HG03175 (cell line): ENCODE measurements around the gene SPATA21.

Experiments used
- ATAC-seq: cut with Tn5 transposase; IDR thresholded peaks from one replicate; pipeline ENCODE4 v1.9.1; 2021; ENCODE audit warnings: mild to moderate bottlenecking, moderate library complexity; ENCODE audit not compliant: unreplicated experiment

SPATA21 gene

GRCh38 chr1:16422041-16422440 lies 15.2 kb downstream of the SPATA21 start:
- no peak for ATAC-seq

DNA sequence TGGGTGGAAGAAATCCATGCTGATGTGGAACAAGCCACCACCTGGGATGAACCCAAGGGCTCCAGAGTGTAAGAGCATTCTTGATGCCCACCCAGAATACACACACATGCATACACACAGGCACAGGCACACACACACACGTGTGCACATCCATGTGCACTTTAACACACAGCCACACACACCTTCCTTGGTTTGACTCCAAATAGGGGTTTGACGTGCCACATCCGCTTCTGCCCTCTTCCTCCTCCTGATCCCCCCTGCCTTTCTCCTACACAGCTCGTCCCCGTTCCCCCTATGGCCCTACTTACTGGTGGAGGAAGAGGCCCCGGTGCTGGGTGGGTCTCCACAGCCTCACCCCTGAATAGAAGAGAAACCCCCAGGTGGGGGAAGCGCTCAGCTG lies 16.0 kb downstream of the SPATA21 start:
- ATAC-seq = no peak

- ATAC-seq = peak; percentile 93
These were observed 16.7 kb downstream of the SPATA21 start for GRCh38 chr1:16420424-16421118.

DNA sequence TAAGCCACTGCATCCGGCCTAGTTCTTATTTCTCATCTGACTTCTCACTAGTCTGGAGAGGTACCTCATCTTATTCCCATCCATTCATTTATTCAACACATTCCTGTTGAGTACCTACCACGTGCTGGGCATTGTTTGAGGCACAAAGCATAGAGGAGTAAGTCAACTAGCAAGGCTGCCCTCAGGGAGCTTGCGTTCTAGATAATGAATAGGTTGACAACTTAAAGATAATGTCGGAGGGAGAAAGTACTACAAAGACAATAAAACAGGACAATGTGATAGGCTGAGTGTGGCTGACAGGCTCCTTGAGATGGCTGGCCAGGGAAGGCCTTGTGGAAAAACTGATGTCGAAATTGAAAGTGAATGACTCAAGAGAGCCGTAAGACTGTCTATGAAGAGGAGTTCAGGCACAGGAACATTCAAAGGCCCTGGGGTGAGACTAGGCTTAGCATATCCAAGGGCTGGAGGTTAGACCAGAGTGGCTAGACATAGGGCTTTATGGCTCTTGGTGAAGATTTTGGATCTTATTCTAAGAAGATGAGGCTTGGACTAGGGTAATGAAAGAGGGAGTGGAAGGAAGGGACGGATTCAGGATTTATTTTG lies 18.3 kb downstream of the SPATA21 start:
- no peak for ATAC-seq

DNA sequence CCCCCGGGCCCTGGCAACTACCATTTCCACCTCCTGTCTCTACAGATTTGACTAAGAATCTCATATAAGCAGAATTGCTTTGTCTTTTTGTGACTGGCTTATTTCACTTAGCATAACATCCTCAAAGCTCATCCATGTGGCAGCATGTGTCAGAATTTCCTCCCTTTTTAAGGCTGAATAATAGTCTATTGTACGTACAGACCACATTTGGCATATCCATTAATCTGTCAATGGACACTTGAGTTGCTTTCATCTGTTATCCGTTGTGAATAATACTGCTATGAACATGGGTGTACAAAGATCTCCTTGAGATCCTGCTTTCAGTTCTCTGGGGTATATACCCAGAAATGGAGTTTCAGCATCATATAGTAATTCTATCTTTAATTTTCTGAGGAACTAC lies 24.0 kb downstream of the SPATA21 start:
- ATAC-seq = no peak

DNA sequence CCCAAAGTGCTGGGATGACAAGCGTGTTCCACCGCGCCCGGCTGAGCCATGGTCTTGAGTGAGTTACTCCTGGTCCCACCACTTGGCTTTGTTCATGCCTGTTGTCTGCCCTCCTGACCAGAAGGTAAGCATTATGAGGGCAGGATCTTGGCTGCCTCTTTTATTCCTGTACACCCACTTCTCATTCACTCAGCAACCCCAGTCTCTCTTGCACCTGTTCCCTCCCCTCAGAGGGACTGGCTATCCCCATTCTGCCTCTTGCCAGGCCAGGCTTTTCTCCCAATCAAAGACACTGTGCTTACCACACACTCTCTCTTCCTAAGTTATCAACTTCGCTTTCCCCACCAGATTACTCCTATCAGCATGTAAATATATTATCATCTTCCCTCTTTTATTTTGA lies 26.4 kb downstream of the SPATA21 start:
- no peak for ATAC-seq

- no peak for ATAC-seq
These were observed 27.6 kb downstream of the SPATA21 start for GRCh38 chr1:16409536-16410152.

- no peak for ATAC-seq
These were observed 30.4 kb downstream of the SPATA21 start for GRCh38 chr1:16406868-16407267.

DNA sequence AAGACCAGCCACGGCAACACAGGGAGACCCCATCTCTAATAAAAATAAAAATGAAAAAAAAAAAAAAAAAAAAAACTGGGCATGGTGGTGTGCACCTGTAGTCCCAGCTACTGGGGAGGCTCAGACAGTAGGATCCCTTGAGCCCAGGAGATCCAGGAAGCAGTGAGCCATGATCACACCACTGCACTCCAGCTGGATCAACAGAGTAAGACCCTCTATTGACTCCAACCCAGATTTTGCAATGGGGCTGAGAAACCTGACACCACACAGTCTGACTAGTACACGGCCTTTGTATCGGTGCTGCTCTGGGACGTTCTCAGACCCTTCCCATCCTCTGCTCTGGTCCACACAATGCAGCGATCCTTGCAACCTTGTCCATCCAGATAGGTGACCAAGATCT lies 31.8 kb downstream of the SPATA21 start:
- no peak for ATAC-seq

GRCh38 chr1:16402742-16403141 lies 34.5 kb downstream of the SPATA21 start:
- ATAC-seq = no peak

GRCh38 chr1:16398371-16398953 lies 38.8 kb downstream of the SPATA21 start:
- no peak for ATAC-seq

- ATAC-seq = no peak
These were observed 40.1 kb downstream of the SPATA21 start for GRCh38 chr1:16397120-16397519.

GRCh38 chr1:16396591-16396990 lies 40.6 kb downstream of the SPATA21 start:
- no peak for ATAC-seq

DNA sequence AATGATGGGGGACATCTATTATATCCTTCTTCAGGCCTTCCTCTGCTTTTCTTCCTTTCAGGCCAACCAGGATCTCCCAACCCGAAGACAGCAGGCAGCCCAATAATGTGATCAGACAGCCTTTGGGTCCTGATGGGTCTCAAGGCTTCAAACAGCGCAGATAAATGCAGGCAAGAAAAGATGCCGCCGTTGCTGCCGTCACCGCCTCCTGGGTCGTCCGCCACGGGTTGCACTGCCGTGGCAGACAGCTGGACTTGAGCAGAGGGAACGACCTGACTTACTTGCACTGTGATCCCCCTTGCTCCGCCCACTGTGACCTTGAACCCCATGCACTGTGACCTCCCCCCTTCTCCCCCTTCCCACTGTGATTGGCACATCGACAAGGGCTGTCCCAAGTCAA lies 42.2 kb downstream of the SPATA21 start:
- no peak for ATAC-seq

DNA sequence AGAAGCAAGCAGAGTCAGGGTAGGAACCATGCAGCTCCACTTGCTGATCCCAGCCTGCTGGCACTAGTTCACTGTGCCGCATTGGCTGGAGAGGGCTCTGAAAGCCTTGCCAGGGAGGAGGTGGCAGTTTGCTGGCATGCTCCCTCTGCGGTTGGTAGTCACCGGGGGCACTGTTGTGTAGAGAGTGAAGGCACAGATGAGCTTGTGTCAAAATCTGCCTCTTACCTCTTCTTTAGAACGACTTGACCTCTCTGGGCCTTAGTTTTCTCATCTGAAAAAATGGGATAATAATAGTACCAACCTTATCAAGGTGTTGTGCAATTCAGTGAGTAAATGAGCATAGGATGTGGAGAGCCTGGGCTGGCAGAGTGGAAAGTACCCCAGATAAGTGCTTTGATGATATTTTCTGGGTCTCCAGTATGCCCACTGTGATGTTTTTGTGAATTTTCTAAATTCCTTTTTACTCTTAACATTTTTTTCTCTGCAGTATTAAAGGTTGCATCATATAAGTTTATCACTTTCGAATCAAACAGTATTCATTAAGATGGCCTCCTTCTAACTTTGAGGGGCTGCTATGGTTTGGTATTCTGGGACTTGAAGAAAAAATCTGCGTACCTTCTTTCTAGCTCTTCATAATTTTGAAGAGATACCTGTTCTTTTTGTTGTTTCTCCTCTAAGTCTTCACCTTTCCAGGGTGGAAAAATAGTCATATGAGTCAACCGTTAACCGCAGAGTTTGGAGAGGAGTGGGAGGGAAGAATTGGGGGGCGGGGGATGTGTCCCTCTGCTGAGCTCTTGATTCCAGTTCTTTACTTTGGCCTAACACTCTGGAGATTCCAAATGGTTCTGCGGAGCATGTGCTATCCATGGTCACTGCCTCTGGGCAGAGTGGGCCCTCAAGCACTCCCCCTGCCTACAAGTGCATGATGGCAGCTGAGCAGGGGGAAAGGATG lies 43.4 kb downstream of the SPATA21 start:
- no peak for ATAC-seq

DNA sequence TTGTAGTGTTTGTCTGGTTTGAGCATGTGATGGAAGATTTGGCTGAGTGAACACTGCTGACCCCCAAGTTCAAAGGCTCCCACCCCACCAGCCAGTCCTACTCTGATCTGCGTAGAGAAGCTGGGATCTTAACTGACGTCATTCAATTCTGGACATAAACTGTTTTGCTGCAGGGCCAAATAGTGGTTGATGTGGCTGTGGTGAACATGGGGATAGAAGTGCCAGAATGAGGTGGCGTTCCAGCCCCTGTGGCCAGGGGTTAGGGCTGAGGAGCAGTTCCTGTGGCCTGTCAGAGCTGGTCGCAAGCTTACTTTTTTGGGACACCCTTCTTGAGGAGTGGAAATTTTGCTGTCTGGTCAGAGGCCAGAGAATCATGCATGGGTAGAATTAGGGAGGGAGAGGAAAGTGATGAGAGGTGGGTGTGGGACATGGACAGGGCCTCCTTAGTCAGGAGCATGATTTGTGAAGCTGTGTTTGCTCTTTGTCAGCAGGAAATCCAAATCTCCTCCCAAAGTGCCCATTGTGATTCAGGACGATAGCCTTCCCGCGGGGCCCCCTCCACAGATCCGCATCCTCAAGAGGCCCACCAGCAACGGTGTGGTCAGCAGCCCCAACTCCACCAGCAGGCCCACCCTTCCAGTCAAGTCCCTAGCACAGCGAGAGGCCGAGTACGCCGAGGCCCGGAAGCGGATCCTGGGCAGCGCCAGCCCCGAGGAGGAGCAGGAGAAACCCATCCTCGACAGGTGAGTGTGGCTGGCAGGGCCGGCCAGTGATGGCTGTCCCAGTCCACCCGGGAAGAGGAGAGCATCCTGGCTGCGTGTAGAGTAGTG lies 44.3 kb downstream of the SPATA21 start:
- no peak for ATAC-seq

DNA sequence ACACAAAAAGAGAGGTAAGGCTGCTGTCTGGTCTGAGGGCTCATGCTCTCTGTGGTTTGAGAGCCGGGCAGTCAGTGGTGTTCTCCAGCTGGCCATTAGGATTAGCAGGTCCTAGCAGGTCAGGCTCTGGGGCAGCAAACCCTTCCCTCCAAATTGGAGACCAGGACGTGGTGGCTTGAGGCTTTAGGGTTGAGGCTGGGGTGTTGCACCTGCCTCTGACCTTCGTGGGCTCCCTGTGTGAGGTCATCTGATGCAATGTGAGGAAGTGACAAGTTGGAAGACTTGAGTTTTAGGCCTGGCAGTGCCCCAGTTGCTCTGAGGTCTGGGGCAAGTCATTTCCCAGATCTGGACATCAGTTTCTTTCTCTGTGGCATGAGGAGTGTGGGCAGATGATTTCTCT lies 45.8 kb downstream of the SPATA21 start:
- ATAC-seq = no peak

- no peak for ATAC-seq
These were observed 49.7 kb downstream of the SPATA21 start for GRCh38 chr1:16387201-16388188.
